Suprapubic skin (tissue), 4 donors: ENCODE data around the gene SDHAF1. TPM values are rescaled to one million over a fixed set of nuclear protein-coding genes. Genes with fewer than 3 reads are reported as not detected.

ENCODE experiments used
- DNase-seq, 2 donors: peaks; one replicate each; pipeline ENCODE4 v3.0.0-alpha.2; 2019; ENCODE audit warnings: low spot score in 2 of 2
- H3K27ac ChIP-seq: fragments of 200-600 bp; sonication (generic); one replicate; pipeline ENCODE4 v1.5.1; 2019
- H3K27me3 ChIP-seq: fragments of 200-600 bp; sonication (generic); one replicate; pipeline ENCODE4 v1.5.1; 2019
- H3K36me3 ChIP-seq: fragments of 200-600 bp; sonication (generic); one replicate; pipeline ENCODE4 v1.5.1; 2019
- H3K4me1 ChIP-seq: fragments of 200-600 bp; sonication (generic); one replicate; pipeline ENCODE4 v1.5.1; 2019
- H3K4me3 ChIP-seq: fragments of 200-600 bp; sonication (generic); one replicate; pipeline ENCODE4 v1.5.1; 2019; ENCODE audit warnings: mild to moderate bottlenecking
- H3K9me3 ChIP-seq: fragments of 200-600 bp; sonication (generic); one replicate; pipeline ENCODE4 v1.5.1; 2019
- EP300 ChIP-seq: sonication (generic); formaldehyde crosslinking; IDR thresholded peaks from one replicate; pipeline ENCODE4 v1.6.1; 2017; ENCODE audit warnings: antibody characterized with exemption
- POLR2A ChIP-seq, 2 donors: fragments of 450-650 bp; IDR thresholded peaks; one replicate each; pipeline ENCODE4 v1.6.1; 2017; ENCODE audit warnings: antibody characterized with exemption in 2 of 2, mild to moderate bottlenecking in 2 of 2, moderate library complexity in 2 of 2
- POLR2AphosphoS5 ChIP-seq, 3 donors: sonication (generic); formaldehyde crosslinking; IDR thresholded peaks; one replicate each; pipeline ENCODE4 v1.6.1; 2017; ENCODE audit warnings: antibody characterized with exemption in 3 of 3
- WGBS: methylation state at CpG from one replicate; pipeline ENCODE4 v1.1.5; 2018; 5-methylcytosine and 5-hydroxymethylcytosine counted together
- total RNA-seq, 4 donors: library from RNA; depleted of rRNA; stranded (reverse); fragments of >200 nt; gene quantifications; one replicate each; pipeline ENCODE4 v1.1.0, GENCODE V29; 2016
- TF ChIP-seq, protein P1 (sequence below), 2 donors: fragments of 200-600 bp in 1 of 2; fragments of 450-650 bp in 1 of 2; sonication (generic) in 1 of 2; IDR thresholded peaks; one replicate each; pipeline ENCODE4 v1.5.1; 2016 to 2019; ENCODE audit warnings: antibody characterized with exemption in 2 of 2, mild to moderate bottlenecking in 1 of 2, moderate library complexity in 1 of 2

SDHAF1 gene
- total RNA-seq, 4 donors from 2014 or later: 21.6 to 29.6 (median 27.5) TPM

DNA sequence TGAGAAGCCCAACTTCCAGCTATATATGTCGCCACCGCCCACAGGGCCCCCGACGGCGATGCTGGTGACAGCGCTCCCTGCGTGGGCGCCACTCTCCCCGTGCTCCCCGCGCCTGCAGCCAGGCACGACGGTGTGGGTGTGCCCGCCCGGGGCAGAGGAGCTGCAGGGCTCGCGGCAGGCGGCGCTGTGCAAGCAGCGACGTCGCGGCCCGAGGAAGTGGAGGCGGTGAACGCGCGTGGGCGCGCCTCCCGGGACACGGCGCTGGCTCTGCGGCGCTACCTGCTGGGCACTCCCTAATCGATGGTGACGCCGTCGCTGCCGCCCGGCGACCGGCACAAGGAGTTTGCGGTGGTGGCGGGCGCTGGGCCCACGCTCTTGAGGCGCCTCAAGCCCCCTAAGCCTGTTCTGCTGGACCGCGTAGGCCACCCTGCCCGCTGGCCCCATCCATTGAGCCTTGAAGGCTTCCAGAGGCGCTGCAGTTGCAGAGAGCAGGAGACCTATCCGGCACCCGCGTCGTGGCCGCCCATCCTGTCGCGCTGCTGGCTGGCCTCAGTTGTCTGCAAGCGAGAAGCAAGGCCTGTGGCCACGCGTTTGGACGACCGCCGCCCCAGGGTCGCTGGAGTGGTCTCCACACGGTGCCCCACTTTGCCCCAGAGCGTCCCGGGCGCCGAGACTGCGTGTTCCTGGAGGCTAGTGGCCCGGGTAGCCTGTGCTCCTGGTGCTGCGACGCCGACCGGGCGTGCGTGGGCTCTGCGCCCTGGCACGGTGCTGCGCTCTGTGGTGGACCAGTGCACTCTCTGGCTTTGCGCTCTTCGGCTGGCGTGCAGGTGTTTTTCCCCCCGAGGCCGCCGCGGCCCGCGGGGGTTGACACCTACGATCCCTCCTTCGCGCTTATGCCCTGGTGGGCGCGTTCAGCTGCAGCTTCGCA lies 35.7 kb upstream of the SDHAF1 start:
- no peaks in the 10 kb centered on the region for H3K36me3 ChIP-seq
- DNase-seq: no peak
- H3K4me3 ChIP-seq: peak overlapping the region; percentile 21
- WGBS: 17% methylated on average over 5 of the region's 97 CpGs
- TF ChIP-seq, protein P1, sequence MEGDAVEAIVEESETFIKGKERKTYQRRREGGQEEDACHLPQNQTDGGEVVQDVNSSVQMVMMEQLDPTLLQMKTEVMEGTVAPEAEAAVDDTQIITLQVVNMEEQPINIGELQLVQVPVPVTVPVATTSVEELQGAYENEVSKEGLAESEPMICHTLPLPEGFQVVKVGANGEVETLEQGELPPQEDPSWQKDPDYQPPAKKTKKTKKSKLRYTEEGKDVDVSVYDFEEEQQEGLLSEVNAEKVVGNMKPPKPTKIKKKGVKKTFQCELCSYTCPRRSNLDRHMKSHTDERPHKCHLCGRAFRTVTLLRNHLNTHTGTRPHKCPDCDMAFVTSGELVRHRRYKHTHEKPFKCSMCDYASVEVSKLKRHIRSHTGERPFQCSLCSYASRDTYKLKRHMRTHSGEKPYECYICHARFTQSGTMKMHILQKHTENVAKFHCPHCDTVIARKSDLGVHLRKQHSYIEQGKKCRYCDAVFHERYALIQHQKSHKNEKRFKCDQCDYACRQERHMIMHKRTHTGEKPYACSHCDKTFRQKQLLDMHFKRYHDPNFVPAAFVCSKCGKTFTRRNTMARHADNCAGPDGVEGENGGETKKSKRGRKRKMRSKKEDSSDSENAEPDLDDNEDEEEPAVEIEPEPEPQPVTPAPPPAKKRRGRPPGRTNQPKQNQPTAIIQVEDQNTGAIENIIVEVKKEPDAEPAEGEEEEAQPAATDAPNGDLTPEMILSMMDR (IDR thresholded peaks at IDR 0.05): peak in 1 of 2 donors; percentile 30
- no peak for TF ChIP-seq POLR2A (IDR thresholded peaks at IDR 0.05)
- no peaks in the 10 kb centered on the region for H3K9me3 ChIP-seq
- H3K27me3 ChIP-seq: peaks cover 46% of the 10 kb centered on the region
- no peak overlapping the region for H3K27ac ChIP-seq
- H3K4me1 ChIP-seq: peaks cover 15% of the 10 kb centered on the region

GRCh38 chr19:35959968-35960320 lies 35.0 kb upstream of the SDHAF1 start:
- Histone ChIP-seq H3K9me3 (no peaks in the 10 kb centered on the region), H3K27me3 (peaks cover 49% of the 10 kb centered on the region), H3K27ac (no peak overlapping the region), H3K4me3 (no peak overlapping the region), H3K4me1 (peaks cover 15% of the 10 kb centered on the region), H3K36me3 (no peaks in the 10 kb centered on the region)
- WGBS: 41% methylated on average over 14 of the region's 20 CpGs
- no peak for DNase-seq
- TF ChIP-seq POLR2AphosphoS5 (IDR thresholded peaks at IDR 0.05) (no peak), POLR2A (IDR thresholded peaks at IDR 0.05) (no peak), EP300 (no peak)
- TF ChIP-seq, protein P1 (IDR thresholded peaks at IDR 0.05): no peak

DNA sequence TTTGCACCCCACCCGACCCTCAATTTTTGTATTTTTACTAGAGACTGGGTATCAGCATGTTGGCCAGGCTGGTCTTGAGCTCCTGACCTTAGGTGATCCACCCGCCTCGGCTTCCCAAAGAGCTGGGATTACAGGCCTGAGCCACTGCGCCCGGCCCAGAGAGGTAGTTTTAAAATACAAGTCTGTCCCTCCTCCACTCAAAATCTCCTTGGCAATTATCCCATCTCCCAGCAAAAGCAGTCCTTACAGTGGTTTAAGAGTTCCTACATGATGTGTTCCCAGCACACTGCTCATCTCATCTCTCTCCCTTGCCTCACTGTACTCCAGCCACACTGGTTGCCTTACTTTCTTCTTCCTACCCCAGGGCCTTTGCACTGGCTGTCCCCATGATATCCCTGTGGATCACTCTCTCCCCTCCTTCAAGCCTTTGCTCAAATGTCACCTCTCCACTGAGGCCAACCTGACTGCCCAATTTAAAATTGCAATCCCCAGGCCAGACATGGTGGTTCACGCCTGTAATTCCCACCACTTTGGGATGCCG lies 34.5 kb upstream of the SDHAF1 start:
- H3K27ac ChIP-seq: no peak overlapping the region
- TF ChIP-seq POLR2AphosphoS5 (IDR thresholded peaks at IDR 0.05) (no peak), POLR2A (IDR thresholded peaks at IDR 0.05) (no peak), EP300 (no peak)
- TF ChIP-seq, protein P1 (IDR thresholded peaks at IDR 0.05): no peak
- H3K4me3 ChIP-seq: no peak overlapping the region
- DNase-seq: no peak
- H3K36me3 ChIP-seq: no peaks in the 10 kb centered on the region
- peaks cover 49% of the 10 kb centered on the region for H3K27me3 ChIP-seq
- WGBS: 82% methylated on average over 7 of the region's 7 CpGs
- peaks cover 15% of the 10 kb centered on the region for H3K4me1 ChIP-seq
- H3K9me3 ChIP-seq: no peaks in the 10 kb centered on the region

DNA sequence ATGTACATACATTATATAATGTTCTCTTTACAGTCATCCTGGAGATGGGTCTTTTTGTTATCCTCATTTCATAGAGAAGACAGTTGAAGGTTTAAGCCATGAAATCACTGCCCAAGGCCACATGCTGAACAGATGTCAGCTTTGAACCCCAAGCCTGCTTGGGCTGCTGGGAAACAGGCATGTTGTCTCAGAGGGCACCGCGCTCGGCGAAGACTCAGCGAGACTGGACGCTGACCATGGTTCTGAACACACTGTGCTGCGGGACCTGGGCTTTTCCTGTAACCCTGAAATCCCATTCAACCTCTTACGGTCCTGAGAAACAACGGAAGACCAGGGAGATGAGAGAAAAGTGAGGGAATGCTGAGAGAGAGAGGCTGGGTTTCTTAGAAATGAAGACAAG lies 31.5 kb upstream of the SDHAF1 start:
- Histone ChIP-seq H3K9me3 (no peaks in the 10 kb centered on the region), H3K36me3 (no peaks in the 10 kb centered on the region), H3K27ac (no peak overlapping the region), H3K4me3 (no peak overlapping the region), H3K4me1 (peaks cover 15% of the 10 kb centered on the region), H3K27me3 (peaks cover 41% of the 10 kb centered on the region)
- WGBS: 10% methylated on average over 9 of the region's 9 CpGs
- no peak for DNase-seq
- no peak for TF ChIP-seq EP300
- no peak for TF ChIP-seq POLR2AphosphoS5 (IDR thresholded peaks at IDR 0.05)
- TF ChIP-seq, protein P1 (IDR thresholded peaks at IDR 0.05): no peak

- no peaks in the 10 kb centered on the region for H3K9me3 ChIP-seq
- 86% methylated on average over 1 of the region's 3 CpGs for WGBS
- DNase-seq: no peak
- TF ChIP-seq, protein P1 (IDR thresholded peaks at IDR 0.05): no peak
- TF ChIP-seq POLR2A (IDR thresholded peaks at IDR 0.05) (no peak), EP300 (no peak), POLR2AphosphoS5 (IDR thresholded peaks at IDR 0.05) (no peak)
- H3K27ac ChIP-seq: no peak overlapping the region
- H3K27me3 ChIP-seq: peaks cover 9% of the 10 kb centered on the region
- H3K4me3 ChIP-seq: no peak overlapping the region
- no peaks in the 10 kb centered on the region for H3K36me3 ChIP-seq
- no peaks in the 10 kb centered on the region for H3K4me1 ChIP-seq
Observed at GRCh38 chr19:35966771-35967170, 28.2 kb upstream of the SDHAF1 start.
